ENCODE data around the gene ZBTB20. TPM values are rescaled to one million over a fixed set of nuclear protein-coding genes. Genes with fewer than 3 reads are reported as not detected.

The ZBTB20 gene
- total RNA-seq, 1 donor: 32.9 TPM

DNA sequence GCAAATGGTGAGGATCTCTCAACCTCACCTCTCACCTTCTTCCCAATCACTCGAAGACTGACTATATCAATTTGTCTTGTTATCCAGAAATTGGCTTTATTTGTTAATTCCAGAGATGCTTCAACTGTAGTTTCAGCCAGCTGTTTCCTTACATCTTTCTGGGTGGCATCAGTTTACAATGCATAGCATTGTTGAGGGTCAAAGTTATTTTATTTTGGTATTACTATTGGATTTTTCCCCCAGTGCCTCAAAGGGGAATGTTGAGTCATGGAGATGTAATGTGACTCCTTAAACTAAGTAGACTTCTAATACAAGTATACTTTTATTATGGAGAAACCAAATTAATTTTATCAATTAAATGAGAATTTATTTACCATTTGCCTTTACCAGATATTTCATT, 501.7 kb downstream of the ZBTB20 start:
- Histone ChIP-seq H3K79me2 (ENCODE audit: insufficient read depth, low read length) (no peaks in the 10 kb centered on the region), H3K9me3 (ENCODE audit: low read depth, low read length) (no peaks in the 10 kb centered on the region), H3K27me3 (ENCODE audit: insufficient read depth, low read length) (no peaks in the 10 kb centered on the region), H3K4me2 (ENCODE audit: insufficient read depth, low read length) (no peak overlapping the region), H4K20me1 (ENCODE audit: insufficient read depth, low read length) (no peaks in the 10 kb centered on the region), H2AFZ (ENCODE audit: low read length) (no peak overlapping the region), H3K4me1 (ENCODE audit: insufficient read depth, low read length) (peaks cover under 1% of the 10 kb centered on the region), H3K4me3 (ENCODE audit: insufficient read depth, low read length) (no peak overlapping the region), H3K36me3 (ENCODE audit: insufficient read depth, low read length) (no peaks in the 10 kb centered on the region), H3K27ac (ENCODE audit: low read depth, low read length) (no peak overlapping the region)
- TF ChIP-seq, protein P1, sequence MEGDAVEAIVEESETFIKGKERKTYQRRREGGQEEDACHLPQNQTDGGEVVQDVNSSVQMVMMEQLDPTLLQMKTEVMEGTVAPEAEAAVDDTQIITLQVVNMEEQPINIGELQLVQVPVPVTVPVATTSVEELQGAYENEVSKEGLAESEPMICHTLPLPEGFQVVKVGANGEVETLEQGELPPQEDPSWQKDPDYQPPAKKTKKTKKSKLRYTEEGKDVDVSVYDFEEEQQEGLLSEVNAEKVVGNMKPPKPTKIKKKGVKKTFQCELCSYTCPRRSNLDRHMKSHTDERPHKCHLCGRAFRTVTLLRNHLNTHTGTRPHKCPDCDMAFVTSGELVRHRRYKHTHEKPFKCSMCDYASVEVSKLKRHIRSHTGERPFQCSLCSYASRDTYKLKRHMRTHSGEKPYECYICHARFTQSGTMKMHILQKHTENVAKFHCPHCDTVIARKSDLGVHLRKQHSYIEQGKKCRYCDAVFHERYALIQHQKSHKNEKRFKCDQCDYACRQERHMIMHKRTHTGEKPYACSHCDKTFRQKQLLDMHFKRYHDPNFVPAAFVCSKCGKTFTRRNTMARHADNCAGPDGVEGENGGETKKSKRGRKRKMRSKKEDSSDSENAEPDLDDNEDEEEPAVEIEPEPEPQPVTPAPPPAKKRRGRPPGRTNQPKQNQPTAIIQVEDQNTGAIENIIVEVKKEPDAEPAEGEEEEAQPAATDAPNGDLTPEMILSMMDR (IDR thresholded peaks at IDR 0.05; ENCODE audit: extremely low read depth, low read depth, low read length): no peak
- DNase-seq (ENCODE audit: insufficient read length, low spot score, missing footprints): no peak

DNA sequence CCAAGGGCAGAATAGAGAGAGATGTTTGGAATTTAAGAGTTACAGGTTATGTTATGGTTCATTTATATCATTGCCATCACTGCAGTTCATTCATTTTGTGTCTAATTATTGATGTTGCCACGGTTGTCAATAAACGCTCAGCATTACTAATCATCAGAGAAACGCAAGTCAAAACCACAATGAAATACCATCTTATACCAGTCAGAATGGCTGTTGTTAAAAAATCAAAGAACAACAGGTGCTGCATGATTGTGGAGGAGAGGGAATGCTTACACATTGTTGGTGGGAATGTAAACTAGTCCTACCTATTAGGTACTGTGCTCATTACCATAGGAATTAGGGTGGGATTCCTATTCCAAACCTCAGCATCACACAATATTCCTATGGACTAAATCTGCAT, 502.7 kb downstream of the ZBTB20 start:
- Histone ChIP-seq H3K4me3 (ENCODE audit: insufficient read depth, low read length) (no peak overlapping the region), H3K27ac (ENCODE audit: low read depth, low read length) (no peak overlapping the region), H3K9me3 (ENCODE audit: low read depth, low read length) (no peaks in the 10 kb centered on the region), H3K27me3 (ENCODE audit: insufficient read depth, low read length) (no peaks in the 10 kb centered on the region), H3K36me3 (ENCODE audit: insufficient read depth, low read length) (no peaks in the 10 kb centered on the region), H3K79me2 (ENCODE audit: insufficient read depth, low read length) (no peaks in the 10 kb centered on the region), H3K4me2 (ENCODE audit: insufficient read depth, low read length) (no peak overlapping the region), H2AFZ (ENCODE audit: low read length) (no peak overlapping the region), H4K20me1 (ENCODE audit: insufficient read depth, low read length) (no peaks in the 10 kb centered on the region), H3K4me1 (ENCODE audit: insufficient read depth, low read length) (no peaks in the 10 kb centered on the region)
- TF ChIP-seq, protein P1 (IDR thresholded peaks at IDR 0.05; ENCODE audit: extremely low read depth, low read depth, low read length): no peak
- DNase-seq (ENCODE audit: insufficient read length, low spot score, missing footprints): no peak

DNA sequence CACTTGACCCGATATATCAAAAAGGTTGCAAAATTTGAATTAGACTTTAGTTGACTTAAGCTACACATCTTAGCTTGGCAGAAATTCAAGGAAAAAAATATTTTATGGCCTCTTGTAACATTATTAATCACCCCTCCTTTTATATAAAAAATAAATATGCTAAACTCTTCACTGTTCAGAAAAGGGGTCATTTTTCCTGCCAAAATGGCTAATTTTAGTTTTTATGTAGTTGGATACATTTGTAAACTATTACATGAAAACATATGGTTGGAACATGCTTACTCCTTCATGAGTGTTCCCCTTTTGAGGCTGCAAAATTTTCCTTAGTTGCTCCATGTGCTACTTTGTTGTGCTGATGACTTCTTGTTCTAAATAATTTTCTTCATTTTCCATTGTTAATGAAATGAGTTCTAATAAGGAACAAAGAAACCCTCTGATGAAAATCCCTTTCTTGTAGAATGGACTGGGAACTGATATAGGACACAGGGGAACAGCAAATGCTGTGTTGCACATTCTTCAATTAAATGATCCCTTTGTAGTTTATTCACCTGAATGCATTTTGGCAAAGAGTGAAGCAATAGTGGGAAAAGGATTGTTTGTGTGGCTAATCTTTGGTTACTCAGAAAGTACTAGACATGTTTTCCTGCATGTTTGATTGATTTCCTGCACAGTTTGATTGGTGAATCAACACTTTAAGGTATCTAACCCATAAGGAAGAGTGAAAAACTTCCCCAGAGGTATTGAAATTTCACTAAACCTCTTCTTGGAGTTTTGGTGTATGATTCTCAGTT, 503.9 kb downstream of the ZBTB20 start:
- Histone ChIP-seq H3K4me1 (ENCODE audit: insufficient read depth, low read length) (no peaks in the 10 kb centered on the region), H2AFZ (ENCODE audit: low read length) (no peak overlapping the region), H3K36me3 (ENCODE audit: insufficient read depth, low read length) (no peaks in the 10 kb centered on the region), H3K27ac (ENCODE audit: low read depth, low read length) (no peak overlapping the region), H4K20me1 (ENCODE audit: insufficient read depth, low read length) (no peaks in the 10 kb centered on the region), H3K4me3 (ENCODE audit: insufficient read depth, low read length) (no peak overlapping the region), H3K4me2 (ENCODE audit: insufficient read depth, low read length) (no peak overlapping the region), H3K79me2 (ENCODE audit: insufficient read depth, low read length) (no peaks in the 10 kb centered on the region), H3K27me3 (ENCODE audit: insufficient read depth, low read length) (no peaks in the 10 kb centered on the region), H3K9me3 (ENCODE audit: low read depth, low read length) (no peaks in the 10 kb centered on the region)
- DNase-seq (ENCODE audit: insufficient read length, low spot score, missing footprints): no peak
- TF ChIP-seq, protein P1 (IDR thresholded peaks at IDR 0.05; ENCODE audit: extremely low read depth, low read depth, low read length): no peak

DNA sequence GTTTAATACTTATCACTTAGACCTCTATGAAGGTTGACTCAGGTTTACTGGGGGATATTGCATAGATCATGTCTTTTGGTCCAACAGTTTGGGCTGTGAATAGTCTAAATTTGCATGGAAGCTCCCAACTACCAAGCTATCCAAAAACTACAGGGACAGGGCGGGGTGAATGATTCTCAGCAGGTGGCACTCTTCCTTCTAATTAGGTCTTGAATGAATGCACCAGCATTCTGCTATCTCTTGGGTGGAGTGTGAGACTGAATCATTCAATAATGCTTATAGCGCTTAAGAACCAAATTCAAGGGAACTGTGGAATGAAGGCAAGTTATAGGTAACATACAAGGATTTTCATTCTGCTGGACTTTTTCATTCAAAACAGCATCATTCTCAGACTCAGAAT, 507.0 kb downstream of the ZBTB20 start:
- H3K79me2 ChIP-seq (ENCODE audit: insufficient read depth, low read length): no peaks in the 10 kb centered on the region
- TF ChIP-seq, protein P1 (IDR thresholded peaks at IDR 0.05; ENCODE audit: extremely low read depth, low read depth, low read length): no peak
- no peak for DNase-seq (ENCODE audit: insufficient read length, low spot score, missing footprints)

More for the DNA sequence above, 507.0 kb downstream of the ZBTB20 start:
- no peaks in the 10 kb centered on the region for H3K27me3 ChIP-seq (ENCODE audit: insufficient read depth, low read length)
- H3K36me3 ChIP-seq (ENCODE audit: insufficient read depth, low read length): no peaks in the 10 kb centered on the region
- no peaks in the 10 kb centered on the region for H3K4me1 ChIP-seq (ENCODE audit: insufficient read depth, low read length)
- H3K9me3 ChIP-seq (ENCODE audit: low read depth, low read length): no peaks in the 10 kb centered on the region
- no peak overlapping the region for H3K4me3 ChIP-seq (ENCODE audit: insufficient read depth, low read length)
- no peak overlapping the region for H2AFZ ChIP-seq (ENCODE audit: low read length)
- no peaks in the 10 kb centered on the region for H4K20me1 ChIP-seq (ENCODE audit: insufficient read depth, low read length)
- H3K4me2 ChIP-seq (ENCODE audit: insufficient read depth, low read length): no peak overlapping the region
- no peak overlapping the region for H3K27ac ChIP-seq (ENCODE audit: low read depth, low read length)
